Esophagus muscularis mucosa (tissue), 3 donors: ENCODE measurements around the gene FOS.

Source experiments
- CTCF ChIP-seq, 3 experiments: fragments of 200-600 bp in 2 of 3; fragments of 450-650 bp in 1 of 3; sonication (generic) in 2 of 3; IDR thresholded peaks; one replicate each; pipeline ENCODE4 v1.5.1; 2017 to 2019; ENCODE audit warnings: antibody characterized with exemption in 3 of 3, mild to moderate bottlenecking in 2 of 3, moderate library complexity in 1 of 3
- POLR2A ChIP-seq: fragments of 450-650 bp; IDR thresholded peaks from one replicate; pipeline ENCODE4 v1.6.1; 2017; ENCODE audit warnings: antibody characterized with exemption, moderate library complexity, mild to moderate bottlenecking, low read depth
- POLR2AphosphoS5 ChIP-seq, 2 donors: sonication (generic); formaldehyde crosslinking; IDR thresholded peaks; one replicate each; pipeline ENCODE4 v1.6.1; 2017; ENCODE audit warnings: antibody characterized with exemption in 2 of 2

DNA sequence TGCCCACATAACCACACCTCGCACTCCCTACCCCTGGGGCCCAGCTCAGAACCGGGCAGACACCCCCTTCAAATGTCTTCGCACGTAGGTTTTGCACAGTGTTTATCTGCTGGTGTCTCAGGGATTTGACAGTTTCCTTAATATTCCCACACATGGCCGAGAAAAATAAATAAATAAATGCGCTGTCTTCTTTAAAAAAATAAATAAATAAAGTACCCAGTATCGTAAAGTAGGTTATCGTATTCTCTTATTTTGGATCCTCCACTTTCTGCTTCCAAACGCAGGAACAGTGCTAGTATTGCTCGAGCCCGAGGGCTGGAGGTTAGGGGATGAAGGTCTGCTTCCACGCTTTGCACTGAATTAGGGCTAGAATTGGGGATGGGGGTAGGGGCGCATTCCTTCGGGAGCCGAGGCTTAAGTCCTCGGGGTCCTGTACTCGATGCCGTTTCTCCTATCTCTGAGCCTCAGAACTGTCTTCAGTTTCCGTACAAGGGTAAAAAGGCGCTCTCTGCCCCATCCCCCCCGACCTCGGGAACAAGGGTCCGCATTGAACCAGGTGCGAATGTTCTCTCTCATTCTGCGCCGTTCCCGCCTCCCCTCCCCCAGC is 710 bp upstream of the FOS start:
- no peak for TF ChIP-seq CTCF (IDR thresholded peaks at IDR 0.05)
- TF ChIP-seq POLR2A: no peak
- TF ChIP-seq POLR2AphosphoS5 (IDR thresholded peaks at IDR 0.05): no peak
